Measurements from ENCODE around the gene SAV1. TPM values are rescaled to one million over a fixed set of nuclear protein-coding genes. Genes with fewer than 3 reads are reported as not detected.
A peak's percentile ranks its signal among the peaks of the same experiment; 100 is the strongest.
"Not testable (repeated sequence)": the region's sequence is repeated elsewhere in the genome, so short reads cannot be mapped to it uniquely, and the experiment has no call there.

Gene SAV1
- polyA plus RNA-seq, 1 of the 3 experiments (the other 2 are of a cell fraction): 8.9 TPM

- TF ChIP-seq USF1 (IDR thresholded peaks at IDR 0.05; ENCODE audit: borderline replicate concordance, low read depth) (no peak), CHD2 (IDR thresholded peaks at IDR 0.05; ENCODE audit: low read length, partially characterized antibody) (no peak), USF2 (IDR thresholded peaks at IDR 0.05; ENCODE audit: borderline replicate concordance, low read depth, low read length) (no peak), RFX5 (IDR thresholded peaks at IDR 0.05; ENCODE audit: low read length) (no peak), RAD21 (IDR thresholded peaks at IDR 0.05; ENCODE audit: low read length) (no peak)
Observed at GRCh38 chr14:50633954-50634353, 34.2 kb downstream of the SAV1 start (continued).

- H3K4me3 ChIP-seq (ENCODE audit: low read depth in 2 of 2, low read length in 1 of 2): 0 out of 4 replicates have a peak overlapping the region, but pooled peaks of 1 of the 2 experiments have one; percentile 4
- ChIA-PET POLR2A (no interaction called here), CTCF (interaction anchor here (0.7 to 2.0 kb wide), 5 partner anchors 12 to 146 kb away, joined by 3 to 9 read pairs (median 3); no protein-coding TSS in a partner anchor)
- H3K4me2 ChIP-seq: no peak overlapping the region
- H3K9me2 ChIP-seq: no peaks in the 10 kb centered on the region
- H3K79me2 ChIP-seq (ENCODE audit: insufficient read depth): 0 out of 2 replicates have a peak, but pooled peaks cover 2% of the 10 kb centered on the region
- H3K27me3 ChIP-seq (ENCODE audit: insufficient read depth): no peaks in the 10 kb centered on the region
- no peaks in the 10 kb centered on the region for H3K9me3 ChIP-seq
- TF ChIP-seq JUND (IDR thresholded peaks at IDR 0.05): peak; percentile 27; the same call in 1 of the 2 replicates
- TF ChIP-seq PBX3 (IDR thresholded peaks at IDR 0.05): peak; percentile 83
- no peak for TF ChIP-seq CTCF (IDR thresholded peaks at IDR 0.05)
- no peak for TF ChIP-seq FOSL2 (IDR thresholded peaks at IDR 0.05; ENCODE audit: borderline replicate concordance, low read depth)
- TF ChIP-seq TCF12 (IDR thresholded peaks at IDR 0.05): peak; percentile 65
- TF ChIP-seq EP300 (IDR thresholded peaks at IDR 0.05; ENCODE audit: borderline replicate concordance in 1 of 2, low read depth in 1 of 2, low read length in 1 of 2): no peak
- no peak overlapping the region; the same call in 1 of the 2 replicates for H2AFZ ChIP-seq (ENCODE audit: low read depth)
- H3K36me3 ChIP-seq (replicated peaks in 1 of 2; ENCODE audit: control insufficient read depth in 1 of 2, insufficient read depth in 2 of 2, low read length in 1 of 2): peaks cover 24 to 39% of the 10 kb centered on the region in 2 experiments
- 63% methylated on average over 4 of the region's 4 CpGs for WGBS (ENCODE audit: low lambda C conversion rate)
- DNase-seq: no peak
- H3K4me1 ChIP-seq (ENCODE audit: control insufficient read depth in 1 of 2, insufficient read depth in 2 of 2, low read depth in 1 of 2, low read length in 1 of 2): peaks cover 0 to 18% of the 10 kb centered on the region in 2 experiments; a peak in 3 of 4 replicates
- no peaks in the 10 kb centered on the region for H4K20me1 ChIP-seq (ENCODE audit: insufficient read depth)
- peak overlapping the region; percentile 48 to 71 for H3K27ac ChIP-seq (ENCODE audit: low read depth in 2 of 2, low read length in 1 of 2)
- H3F3A ChIP-seq (replicated peaks; ENCODE audit: insufficient read depth): peaks cover 7% of the 10 kb centered on the region
- no peak overlapping the region for H3K9ac ChIP-seq
Observed at GRCh38 chr14:50631408-50631821, 36.7 kb downstream of the SAV1 start.

GRCh38 chr14:50624947-50625346, 43.2 kb downstream of the SAV1 start:
- CTCF ChIA-PET: interaction anchor here (1.0 to 1.6 kb wide), 3 partner anchors 12 to 307 kb away, joined by 3 to 5 read pairs (median 3); no protein-coding TSS in a partner anchor

More at GRCh38 chr14:50624947-50625346, 43.2 kb downstream of the SAV1 start:
- H3K4me1 ChIP-seq (ENCODE audit: control insufficient read depth in 1 of 2, insufficient read depth in 2 of 2, low read depth in 1 of 2, low read length in 1 of 2); H3K27ac ChIP-seq (ENCODE audit: low read depth in 2 of 2, low read length in 1 of 2); H3K27me3 ChIP-seq (ENCODE audit: insufficient read depth); H4K20me1 ChIP-seq (ENCODE audit: insufficient read depth); H2AFZ ChIP-seq (ENCODE audit: low read depth); DNase-seq; H3K4me3 ChIP-seq (ENCODE audit: low read depth in 2 of 2, low read length in 1 of 2); H3K4me2 ChIP-seq; H3K9me3 ChIP-seq; H3K9me2 ChIP-seq; H3K79me2 ChIP-seq (ENCODE audit: insufficient read depth); H3K9ac ChIP-seq; H3F3A ChIP-seq (replicated peaks; ENCODE audit: insufficient read depth): not testable (repeated sequence)
- H3K36me3 ChIP-seq (replicated peaks in 1 of 2; ENCODE audit: control insufficient read depth in 1 of 2, insufficient read depth in 2 of 2, low read length in 1 of 2): peaks cover 18 to 34% of the 10 kb centered on the region in 2 experiments
- POLR2A ChIA-PET: interaction anchor here (0.8 kb wide), 1 partner anchor 296 kb away, joined by 3 read pairs; no protein-coding TSS in a partner anchor
- 94% methylated on average over 4 of the region's 4 CpGs for WGBS (ENCODE audit: low lambda C conversion rate)

Data from SK-N-SH (cell line).